GM18519 (cell line): Measurements from ENCODE around the gene PEAK3.

Source experiments
- ATAC-seq: cut with Tn5 transposase; IDR thresholded peaks from one replicate; pipeline ENCODE4 v1.9.1; 2021; ENCODE audit warnings: mild to moderate bottlenecking, moderate library complexity; ENCODE audit not compliant: unreplicated experiment, low FRiP score

The PEAK3 gene

GRCh38 chr19:2228157-2229030 lies 53.6 kb downstream of the PEAK3 start:
- ATAC-seq, result no peak

GRCh38 chr19:2227415-2228156 lies 54.4 kb downstream of the PEAK3 start:
- ATAC-seq, result no peak

- ATAC-seq, result no peak
Measured at GRCh38 chr19:2226840-2227360, 55.1 kb downstream of the PEAK3 start.

GRCh38 chr19:2226051-2226839 lies 55.7 kb downstream of the PEAK3 start:
- no peak for ATAC-seq

GRCh38 chr19:2225415-2226050 lies 56.4 kb downstream of the PEAK3 start:
- no peak for ATAC-seq

- ATAC-seq, result no peak
Measured at GRCh38 chr19:2224754-2225349, 57.1 kb downstream of the PEAK3 start.
